Measurements from ENCODE around the gene NAPG.
"Not testable (repeated sequence)": the region's sequence is repeated elsewhere in the genome, so short reads cannot be mapped to it uniquely, and the experiment has no call there.

Gene NAPG

DNA sequence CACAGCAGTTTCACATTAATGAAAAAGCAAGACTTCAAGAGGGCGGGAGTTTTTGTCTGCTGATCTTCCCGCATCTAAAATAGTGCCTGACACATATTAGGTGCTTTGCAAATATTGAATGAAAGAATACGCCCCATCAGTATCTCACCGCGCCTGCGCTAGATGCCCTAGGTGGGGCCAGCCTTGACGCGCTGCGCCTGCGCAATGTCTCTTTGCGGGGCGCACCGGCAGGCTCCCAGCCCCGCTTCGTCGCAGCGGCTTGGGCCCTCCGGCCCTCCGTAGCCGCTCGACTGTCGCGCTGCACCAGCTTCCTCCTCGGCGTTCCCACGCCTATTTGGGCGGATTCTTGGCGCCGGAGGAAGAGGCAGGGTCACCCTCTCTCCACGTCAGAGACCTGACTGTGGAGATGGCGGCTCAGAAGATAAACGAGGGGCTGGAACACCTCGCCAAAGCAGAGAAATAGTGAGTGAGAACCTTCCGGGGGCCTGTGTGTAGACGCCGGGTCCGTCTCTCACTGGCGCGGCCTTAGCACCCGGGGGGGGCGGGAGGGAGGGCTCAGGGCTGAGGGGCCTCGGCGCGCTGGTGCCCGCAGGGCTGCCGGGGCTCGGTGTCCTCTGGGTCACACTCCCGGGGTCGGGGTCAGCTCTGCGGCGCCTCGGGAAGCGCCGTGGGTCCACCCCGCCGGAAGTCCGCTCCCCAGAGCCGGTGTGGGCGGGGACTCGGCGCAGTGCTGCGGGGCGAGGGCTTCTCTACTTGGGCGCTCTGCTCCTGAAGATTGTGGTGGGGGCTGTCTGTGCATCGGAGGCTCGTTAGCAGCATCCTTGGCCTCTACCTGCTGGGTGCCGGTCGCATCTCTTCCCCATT is at the start of gene NAPG:
Gene NAPG, plus strand, starts transcription at position 331 of the 864 bp plus-strand sequence. Its CDS starts 76 bp downstream, at position 407.
- peak; percentile 69 for DNase-seq (ENCODE audit: low read depth)

DNA sequence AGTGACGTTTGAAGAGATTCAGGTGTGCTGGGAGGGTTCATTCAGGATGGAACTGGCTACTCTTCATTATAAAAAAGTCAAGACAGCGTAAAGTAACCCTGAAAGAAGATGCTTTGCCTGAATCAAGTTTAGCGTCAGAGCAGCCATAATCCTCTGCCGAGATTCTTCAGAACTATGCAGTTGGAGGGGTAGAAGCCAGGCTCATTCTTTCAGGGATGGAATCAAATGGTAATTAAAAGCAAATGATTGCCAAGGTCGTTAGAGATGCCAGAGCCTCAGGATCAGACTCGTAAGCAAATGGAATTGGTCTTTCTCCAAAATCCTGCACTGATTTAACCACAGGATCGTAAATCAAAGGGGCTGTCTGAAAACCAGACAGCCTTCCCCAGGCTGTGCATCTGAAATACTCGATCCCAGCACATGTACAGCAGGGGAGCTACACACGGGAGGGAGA is 49.5 kb upstream of the NAPG start:
- DNase-seq (ENCODE audit: low read depth): no peak

DNA sequence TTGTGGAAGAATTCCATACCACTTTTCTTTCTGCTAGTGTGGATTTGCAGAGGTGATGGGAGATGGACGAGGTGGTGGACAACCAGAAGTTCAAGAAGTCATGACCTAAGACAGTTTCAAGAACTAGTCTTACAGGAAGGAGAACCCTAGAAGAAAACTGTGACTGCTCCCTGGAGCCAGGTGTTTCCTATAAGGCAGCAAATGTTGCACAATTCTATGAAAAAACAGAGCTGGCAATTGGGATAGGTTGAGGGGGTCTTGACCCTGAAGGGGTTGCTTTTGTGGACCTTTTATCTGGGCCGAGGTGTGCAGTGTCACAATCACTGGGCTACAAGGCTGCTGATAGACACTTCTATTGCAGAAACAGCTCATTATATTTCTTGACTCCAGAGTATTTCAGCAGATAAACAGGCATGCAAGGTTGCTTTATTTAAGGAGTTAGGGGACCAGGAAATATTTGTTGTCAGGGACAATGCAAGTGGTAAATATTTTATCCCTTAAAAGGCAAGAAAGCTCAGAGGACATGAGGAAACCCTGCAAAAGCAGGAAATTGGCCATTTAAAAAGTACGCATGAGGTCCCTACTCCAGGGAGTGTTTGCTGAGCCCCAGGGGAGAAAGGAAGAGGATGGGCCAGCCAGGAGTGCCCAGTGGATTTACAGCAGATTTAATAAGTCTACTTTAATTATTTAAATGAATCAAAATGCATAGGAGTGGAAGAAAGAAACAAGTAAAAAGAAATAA is 48.5 kb upstream of the NAPG start:
- no peak for DNase-seq (ENCODE audit: low read depth)

DNA sequence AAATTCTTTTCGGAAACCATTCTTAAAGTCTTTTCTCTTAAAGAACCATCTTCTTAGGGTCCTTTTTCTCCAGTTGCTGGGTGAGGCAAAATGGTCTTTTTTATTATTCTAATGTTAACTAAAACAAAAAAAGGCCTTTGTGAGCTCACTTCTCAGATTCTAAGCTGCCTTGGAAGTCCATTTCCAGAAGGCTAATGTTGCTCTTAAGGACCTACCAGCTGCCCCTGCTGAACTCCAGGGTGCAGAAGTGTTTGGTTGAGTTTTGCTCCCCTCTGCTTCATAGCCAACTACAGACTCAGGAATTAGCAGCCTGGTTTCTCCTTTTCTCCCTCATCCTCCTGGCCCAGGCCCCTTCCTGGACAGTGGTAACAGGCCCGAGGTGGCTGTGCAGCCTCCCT is 48.0 kb upstream of the NAPG start:
- DNase-seq (ENCODE audit: low read depth): no peak

DNA sequence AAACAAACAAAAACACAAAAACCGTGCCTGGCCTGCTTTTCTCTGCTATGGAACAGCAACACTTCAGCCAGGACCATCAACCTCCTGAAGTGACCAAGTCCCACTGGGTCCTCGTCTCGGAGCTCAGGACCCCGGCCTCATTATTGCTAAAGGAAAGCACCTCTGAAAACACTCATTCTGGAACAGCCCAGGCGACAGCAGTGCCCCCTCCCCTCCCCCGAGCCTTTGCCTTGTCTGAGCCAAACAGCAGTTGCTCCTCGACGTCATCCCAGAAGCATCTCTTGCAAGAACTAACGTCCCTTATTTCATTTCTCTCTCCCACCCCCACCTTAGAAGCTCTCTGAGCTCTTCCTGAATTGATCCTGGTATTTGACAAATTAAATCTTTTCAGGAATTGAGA is 44.0 kb upstream of the NAPG start:
- DNase-seq (ENCODE audit: low read depth): no peak

DNA sequence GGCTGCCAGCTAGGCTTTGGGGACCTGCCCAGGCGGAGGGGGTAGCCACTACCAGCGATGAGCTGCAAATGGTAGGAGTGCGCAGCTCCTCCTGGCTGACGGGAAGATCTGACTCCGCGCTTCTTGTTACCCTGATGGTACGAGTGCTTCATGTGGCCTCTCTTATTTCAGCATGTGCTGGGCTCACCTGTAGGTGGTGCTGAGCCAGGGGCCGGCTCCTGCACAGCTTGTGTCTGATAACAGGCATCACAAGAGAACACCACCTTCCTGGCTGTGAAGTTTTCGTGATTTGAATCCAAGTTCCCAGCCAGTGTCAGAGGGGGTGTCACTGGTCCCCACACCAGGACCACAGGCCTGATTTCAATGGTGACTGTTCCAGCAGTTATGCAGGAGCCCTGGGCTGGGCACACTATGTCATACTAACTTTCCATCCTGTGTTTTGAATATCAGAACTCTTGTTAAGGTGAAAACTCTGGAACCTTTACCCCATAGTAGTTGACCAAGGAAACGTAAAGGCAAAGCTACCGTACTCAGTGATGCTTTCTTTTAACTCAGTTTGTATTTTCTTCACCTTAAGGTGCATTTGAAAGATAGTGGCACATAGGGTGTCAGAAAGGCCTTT is 43.4 kb upstream of the NAPG start:
- no peak for DNase-seq (ENCODE audit: low read depth)

DNA sequence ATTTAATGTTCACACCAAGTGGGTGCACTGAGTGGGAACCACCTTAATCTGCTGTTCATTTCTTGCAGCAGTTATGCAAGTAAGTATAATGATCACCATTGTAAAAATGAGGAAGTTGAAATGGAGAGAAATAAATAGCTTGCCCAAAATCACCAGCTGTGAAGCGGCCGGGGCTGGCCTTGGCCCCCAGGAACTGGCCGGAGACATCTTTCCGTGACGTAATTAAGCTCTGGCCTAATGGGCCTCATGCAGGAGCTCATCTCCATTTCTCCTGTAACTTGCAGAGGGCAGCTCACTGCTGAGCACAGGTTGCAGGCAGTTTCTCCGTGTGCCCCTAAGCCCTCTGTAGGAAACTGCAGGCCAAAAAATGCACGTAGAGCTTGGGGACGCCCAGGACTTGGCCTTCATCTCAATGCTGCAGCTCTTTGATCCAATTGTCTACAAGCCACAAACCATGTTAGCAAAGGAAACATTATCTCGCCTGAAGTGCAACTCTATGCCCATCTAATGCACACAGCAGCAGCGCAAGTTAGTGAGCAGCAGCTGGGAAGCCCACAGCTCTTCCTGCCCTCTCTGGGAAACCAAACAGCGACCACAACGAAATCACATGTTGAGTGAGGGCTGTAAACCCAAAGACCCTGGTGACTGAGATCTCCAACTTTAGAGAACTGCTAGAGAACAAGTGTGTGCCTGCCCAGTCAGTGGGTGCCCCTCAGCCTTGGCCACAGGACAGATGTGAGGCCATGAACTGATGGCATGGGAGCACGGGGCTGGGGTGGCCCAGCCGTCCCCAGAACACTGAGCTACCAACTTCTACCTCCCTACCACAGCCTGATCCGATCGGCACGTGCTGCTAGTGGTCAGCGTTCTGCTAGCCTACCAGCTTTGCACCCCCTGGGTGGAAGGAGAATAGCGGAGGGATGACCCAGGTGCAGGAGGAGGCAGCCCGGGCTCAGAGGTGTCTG is 42.6 kb upstream of the NAPG start:
- no peak for DNase-seq (ENCODE audit: low read depth)

DNA sequence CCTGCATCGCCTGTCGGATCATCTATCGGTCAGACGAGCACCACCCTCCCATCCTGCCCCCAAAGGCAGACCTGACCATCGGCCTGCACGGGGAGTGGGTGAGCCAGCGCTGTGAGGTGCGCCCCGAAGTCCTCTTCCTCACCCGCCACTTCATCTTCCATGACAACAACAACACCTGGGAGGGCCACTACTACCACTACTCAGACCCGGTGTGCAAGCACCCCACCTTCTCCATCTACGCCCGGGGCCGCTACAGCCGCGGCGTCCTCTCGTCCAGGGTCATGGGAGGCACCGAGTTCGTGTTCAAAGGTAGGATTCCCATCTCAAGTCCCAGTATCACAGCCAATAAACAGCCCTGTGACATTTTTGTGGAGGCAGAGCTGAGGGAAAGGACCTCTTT is 40.4 kb upstream of the NAPG start:
- DNase-seq (ENCODE audit: low read depth): no peak

DNA sequence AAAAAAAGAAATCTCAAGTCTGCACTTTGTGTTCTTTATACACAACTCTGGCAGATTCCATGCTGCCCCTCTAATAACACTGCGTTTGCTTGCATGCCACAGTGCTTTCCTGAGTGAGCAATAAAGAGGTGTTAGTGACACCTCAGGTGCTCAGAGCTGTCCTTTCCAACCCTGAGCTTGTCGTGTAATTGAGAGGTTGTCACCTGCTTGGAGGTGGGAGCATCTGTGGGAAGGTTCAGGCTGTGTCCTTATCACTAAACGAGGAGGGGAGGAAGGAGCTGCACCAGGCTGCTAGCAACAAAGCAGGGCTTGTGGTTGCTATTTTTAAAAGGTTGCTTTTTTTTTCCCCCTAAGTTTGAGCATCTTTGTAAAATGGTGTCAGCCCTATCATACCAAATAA is 39.5 kb upstream of the NAPG start:
- no peak for DNase-seq (ENCODE audit: low read depth)

DNA sequence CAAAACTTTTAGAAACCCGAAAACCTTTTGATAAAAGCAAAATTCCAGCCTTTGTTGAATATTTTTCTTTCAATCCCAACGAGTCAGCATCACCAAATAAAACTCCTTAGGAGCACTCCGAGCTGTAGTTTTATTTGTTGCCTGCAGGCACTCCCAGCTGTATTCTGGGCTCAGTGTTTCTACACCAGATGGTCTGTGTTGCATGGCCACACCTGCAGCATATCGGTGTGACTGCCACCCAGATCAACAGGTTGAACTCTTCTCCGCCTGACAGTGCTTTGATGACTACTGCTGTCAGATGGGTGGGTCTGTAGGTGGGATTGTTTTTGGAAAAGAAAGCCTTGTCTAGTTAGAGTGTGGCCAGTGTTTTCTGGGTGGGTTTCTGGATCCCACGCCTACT is 38.7 kb upstream of the NAPG start:
- no peak for DNase-seq (ENCODE audit: low read depth)

DNA sequence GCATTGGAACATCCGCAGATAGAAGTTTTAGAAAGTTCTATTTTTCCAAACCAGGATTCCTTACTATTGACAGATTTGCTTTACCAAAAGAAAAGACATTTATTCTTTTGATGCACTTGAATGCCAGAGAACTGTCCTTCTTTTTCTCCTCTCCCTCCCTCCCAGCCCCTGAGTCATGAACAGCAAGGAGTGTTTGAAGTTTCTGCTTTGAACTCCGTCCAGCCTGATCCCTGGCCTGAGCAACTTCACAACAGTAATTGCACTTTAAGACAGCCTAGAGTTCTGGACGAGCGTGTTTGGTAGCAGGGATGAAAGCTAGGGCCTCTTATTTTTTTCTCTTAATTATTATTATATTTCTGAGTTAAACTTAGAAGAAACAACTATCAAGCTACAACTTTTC is 37.8 kb upstream of the NAPG start:
- DNase-seq (ENCODE audit: low read depth): no peak

DNA sequence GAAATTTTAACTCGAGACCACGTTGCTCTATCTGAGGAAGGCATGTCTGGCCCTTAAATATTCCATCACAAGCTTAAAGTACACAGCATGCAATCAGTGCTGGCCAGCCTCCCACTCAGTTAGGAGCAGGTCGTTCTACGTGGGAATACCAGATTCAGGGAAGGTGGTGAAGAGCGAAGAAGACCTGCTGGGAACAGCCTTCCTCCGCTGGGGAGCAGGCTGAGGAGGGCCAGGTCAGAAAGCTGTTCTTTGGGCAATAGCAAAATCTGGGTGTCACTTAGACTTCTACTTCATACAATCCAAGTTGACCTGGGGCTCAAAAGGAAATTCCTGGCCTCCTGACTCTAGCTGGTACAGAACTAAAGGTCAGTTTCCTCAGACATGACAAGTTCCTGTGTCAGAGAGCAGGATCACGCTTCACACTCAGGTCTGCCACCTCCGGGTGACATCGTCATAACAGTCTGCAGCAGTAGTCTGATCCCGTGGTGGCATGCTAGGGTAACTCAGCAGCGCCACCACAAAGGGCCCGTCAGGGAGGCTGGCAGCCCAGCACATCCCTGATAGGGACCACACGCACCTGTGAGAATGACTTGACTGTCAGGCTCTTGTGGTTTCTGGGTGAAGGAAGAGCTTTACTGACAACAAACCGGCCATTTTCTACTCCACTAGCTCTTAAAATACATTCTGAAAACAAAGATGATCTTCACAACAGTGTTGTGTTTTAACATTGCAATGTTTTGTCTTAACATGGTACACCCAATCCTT is 35.2 kb upstream of the NAPG start:
- DNase-seq (ENCODE audit: low read depth): no peak

DNA sequence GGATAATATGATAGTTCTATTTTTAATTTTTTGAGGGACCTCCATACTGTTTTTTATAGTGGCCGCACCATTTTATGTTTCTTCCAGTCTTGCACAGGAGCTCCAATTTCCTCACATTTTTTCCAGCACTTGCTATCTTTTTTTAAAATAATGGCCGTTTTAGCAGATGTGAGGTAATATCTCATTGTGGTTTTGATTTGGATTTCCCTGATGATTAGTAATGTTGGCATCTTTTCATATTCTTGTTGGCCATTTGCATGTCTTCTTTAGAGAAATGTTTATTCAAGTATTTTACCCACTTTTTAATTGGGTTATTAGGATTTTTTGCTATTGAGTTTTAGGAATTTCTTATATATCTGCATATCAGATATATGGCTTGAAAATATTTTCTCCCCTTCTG is 29.9 kb upstream of the NAPG start:
- no peak for DNase-seq (ENCODE audit: low read depth)

DNA sequence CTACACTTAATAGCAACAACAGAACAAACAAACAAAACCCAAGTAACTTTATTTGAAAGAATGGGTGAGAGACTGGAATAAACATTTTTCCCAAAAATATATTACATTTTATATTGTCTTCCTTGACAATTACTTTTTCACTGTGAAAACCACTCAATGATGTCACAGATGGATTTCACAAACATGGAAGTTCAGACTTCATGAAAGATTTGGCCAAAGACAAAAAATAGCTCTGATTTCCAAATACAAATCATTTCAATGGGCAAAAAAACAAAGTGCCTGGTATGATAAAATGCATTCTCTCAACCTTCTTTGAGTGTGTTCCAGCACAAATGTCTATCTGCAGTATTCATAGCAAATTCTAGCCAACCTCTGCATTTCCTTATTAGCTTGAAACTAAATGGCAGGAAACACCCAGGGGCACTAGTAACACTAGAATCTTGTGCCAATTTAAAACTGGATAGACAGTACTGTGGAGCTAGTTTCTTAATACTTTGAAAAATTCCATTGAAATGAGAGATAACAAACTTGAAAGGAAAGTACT is 28.5 kb upstream of the NAPG start:
- no peak for DNase-seq (ENCODE audit: low read depth)

DNA sequence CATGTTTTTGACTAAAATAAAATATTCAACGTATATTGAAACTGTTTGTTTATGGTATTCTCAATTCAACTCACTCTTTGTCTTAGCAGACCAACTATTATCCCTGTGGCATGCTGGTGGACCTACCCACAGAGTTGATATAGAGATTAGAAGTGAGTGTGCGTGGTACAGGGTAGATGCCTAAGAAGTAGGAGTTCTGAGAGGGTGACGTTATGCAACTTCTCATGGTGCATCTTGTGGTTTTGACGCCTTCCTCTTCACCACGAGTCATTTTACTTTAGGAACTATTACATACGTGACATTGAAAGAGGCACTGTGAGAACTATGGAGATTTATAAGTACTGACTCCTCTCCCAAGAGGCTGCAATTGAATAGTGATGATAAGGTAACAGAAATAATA is 26.6 kb upstream of the NAPG start:
- DNase-seq (ENCODE audit: low read depth): no peak

DNA sequence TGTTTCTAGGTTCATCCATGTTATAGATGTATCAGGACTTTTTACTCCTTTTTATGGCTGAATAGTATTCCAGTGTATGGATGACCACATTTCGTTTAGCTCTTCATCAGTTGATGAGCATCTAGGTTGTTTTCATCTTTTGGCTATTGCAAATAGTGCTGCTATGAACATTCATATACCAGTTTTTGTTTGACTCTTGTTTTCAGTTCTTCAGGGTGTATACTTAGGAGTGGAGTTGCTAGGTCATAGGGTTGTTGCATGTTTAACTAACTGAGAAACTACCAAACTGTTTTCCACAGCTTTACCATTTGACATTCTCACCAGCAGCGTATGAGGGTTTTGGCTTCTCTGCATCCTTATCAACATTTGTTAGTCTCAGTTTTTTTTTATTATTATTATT is 25.8 kb upstream of the NAPG start:
- DNase-seq (ENCODE audit: low read depth): no peak

DNA sequence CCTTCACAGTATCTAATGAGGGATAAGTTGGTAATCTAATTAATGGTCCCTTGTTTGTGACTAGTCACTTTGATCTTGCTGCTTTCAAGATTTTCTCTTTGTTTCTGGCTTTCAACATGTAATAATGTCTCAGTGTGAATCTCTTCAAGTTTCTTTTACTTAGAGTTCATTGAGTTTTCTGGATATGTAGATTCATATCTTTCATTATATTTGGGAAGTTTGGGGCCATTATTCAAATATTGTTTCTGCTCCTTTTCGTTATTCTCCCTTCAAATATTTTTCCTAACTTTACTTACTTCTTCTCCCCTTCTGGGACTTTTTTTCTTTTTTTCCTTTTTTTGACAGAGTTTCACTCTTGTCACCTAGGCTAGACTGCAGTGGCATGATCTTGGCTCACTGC is 21.1 kb upstream of the NAPG start:
- no peak for DNase-seq (ENCODE audit: low read depth)

DNA sequence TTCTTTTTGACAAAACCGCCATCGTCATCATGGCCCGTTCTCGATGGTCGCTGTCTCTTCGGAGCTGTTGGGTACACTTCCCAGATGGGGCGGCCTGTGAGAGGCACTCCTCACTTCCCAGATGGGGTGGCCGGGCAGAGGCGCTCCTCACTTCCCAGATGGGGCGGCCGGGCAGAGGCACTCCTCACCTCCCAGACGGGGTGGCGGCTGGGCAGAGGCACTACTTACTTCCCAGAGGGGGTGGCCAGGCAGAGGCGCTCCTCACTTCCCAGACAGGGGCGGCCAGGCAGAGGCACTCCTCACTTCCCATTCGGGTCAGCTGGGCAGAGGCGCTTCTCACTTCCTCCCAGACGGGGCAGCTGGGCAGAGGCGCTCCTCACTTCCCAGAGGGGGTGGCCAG is 19.9 kb upstream of the NAPG start:
- DNase-seq (ENCODE audit: low read depth): not testable (repeated sequence)

DNA sequence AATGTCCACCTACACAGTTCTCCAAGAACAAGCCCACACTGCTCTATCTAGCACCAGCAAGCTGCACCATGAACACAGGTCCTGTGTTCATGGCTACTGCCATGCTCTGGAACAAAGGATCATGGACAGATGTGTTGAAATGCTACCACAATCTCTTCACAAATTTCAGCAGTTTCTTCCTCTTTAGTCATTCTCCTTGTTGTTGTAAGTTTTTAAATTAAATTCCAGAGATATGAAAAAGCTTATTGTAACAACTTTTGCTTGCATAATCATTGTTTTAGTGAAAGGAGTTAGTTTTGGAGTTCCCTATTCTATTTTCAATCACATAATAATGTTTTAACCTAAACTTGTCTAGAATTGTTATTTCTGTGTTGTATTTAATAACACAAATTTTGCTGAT is 17.2 kb upstream of the NAPG start:
- no peak for DNase-seq (ENCODE audit: low read depth)

DNA sequence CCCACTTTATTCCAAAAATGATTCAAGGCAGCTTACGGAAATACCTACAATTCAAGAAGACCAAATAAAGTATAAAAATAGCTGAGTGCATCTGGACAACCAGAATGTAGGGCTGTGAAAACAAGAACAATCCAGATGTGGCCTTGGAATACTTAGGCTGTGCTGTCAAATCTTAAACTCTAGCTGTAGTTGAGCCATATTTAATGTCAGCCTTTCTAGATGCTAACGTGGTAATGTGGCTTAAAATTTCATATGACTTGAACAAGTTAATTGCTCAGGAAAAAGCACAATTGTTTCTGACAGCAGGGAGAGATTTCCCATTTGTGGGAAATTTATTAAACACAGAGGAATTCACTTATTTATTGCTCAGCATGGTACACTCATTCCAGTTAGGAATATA is 14.6 kb upstream of the NAPG start:
- DNase-seq (ENCODE audit: low read depth): no peak

DNA sequence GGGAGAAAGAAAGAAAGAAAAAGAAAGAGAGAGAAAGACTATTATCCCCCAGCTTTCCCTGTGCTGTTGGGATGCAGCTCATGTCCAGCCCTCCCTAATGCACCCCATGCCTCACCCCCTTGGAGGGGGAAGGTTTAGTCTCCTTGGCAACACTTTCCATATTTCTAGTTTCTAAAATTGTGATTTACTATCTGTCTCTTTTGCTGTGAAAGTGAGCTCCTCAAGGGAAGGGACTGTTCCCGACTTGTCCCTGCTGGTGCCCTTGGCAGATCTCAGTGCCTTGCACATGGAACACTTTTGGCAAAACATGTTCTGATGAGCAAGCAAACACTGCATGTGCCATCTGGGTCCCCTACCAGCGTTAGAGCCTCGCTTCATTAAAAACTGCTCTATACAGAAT is 11.7 kb upstream of the NAPG start:
- DNase-seq (ENCODE audit: low read depth): no peak

Data from stimulated activated CD8-positive, alpha-beta memory T cell treated with anti-CD3 and anti-CD28 coated beads, Interleukin-15, amount 100 ng/mL, for 24 hours (primary cell).